AG20443 (cell line): ENCODE results near the gene ATOH8.
A peak's percentile ranks its signal among the peaks of the same experiment; 100 is the strongest.
"Not testable (repeated sequence)": the region's sequence is repeated elsewhere in the genome, so short reads cannot be mapped to it uniquely, and the experiment has no call there.

Source experiments
- DNase-seq: peaks from one replicate; pipeline ENCODE4 v3.0.0; 2012; ENCODE audit warnings: low spot score, mixed read lengths

Gene ATOH8, protein sequence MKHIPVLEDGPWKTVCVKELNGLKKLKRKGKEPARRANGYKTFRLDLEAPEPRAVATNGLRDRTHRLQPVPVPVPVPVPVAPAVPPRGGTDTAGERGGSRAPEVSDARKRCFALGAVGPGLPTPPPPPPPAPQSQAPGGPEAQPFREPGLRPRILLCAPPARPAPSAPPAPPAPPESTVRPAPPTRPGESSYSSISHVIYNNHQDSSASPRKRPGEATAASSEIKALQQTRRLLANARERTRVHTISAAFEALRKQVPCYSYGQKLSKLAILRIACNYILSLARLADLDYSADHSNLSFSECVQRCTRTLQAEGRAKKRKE

DNA sequence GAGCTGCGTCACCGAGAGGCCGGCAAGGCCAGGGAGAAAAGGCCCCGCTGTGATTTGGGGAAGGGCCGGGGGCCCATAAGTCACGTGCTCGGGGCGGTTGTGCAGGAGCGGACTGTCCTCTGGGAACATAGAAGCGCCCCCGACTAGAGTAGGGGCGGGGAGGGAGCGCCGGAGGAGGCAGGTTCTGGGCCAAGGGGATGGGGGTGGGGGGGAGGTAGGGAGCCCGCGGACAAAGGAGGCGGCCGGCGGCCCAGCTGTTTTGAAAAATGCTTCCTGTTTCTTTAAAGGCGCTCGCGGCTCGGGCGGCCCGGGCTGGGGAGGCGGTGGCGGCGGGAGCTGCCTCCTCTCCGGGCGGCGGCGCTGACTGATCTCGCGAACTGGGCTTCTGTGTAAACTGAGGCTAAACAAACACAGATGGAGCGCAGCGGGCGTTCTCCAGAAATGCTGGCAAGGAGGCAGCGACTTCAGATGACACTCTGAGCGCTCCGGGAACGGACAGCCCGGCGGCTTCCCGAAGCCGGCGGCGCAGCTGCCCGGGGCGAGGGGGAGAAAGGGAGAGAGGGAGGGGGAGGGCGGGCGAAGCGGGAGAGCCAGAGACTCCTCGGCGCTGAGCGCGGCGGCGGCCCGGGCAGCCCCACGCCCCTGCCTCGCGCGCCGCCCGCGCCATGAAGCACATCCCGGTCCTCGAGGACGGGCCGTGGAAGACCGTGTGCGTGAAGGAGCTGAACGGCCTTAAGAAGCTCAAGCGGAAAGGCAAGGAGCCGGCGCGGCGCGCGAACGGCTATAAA lies at the start of gene ATOH8:
Gene ATOH8, plus strand, starts transcription at position 467 of the 788 bp plus-strand sequence. Its CDS starts 199 bp downstream, at position 666.
- peak; percentile 79 for DNase-seq

DNA sequence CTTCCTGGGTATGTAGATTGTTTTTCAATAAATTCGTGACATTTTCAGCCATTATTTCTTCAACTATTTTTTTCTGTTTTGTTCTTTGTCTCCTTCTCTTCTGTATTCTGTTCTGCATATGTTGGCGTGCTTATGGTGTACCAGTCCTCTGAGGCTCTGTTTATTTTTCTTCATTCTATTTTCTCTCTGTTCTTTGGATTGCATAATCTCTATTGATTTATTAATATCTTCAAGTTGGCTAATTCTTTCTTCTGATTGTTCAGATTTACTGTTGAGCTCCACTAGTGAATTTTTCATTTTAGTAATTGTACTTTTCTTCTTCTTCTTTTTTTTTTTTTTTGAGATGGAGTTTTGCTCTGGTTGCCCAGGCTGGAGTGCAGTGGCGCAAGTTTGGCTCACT lies 49.8 kb upstream of the ATOH8 start:
- DNase-seq, result no peak

DNA sequence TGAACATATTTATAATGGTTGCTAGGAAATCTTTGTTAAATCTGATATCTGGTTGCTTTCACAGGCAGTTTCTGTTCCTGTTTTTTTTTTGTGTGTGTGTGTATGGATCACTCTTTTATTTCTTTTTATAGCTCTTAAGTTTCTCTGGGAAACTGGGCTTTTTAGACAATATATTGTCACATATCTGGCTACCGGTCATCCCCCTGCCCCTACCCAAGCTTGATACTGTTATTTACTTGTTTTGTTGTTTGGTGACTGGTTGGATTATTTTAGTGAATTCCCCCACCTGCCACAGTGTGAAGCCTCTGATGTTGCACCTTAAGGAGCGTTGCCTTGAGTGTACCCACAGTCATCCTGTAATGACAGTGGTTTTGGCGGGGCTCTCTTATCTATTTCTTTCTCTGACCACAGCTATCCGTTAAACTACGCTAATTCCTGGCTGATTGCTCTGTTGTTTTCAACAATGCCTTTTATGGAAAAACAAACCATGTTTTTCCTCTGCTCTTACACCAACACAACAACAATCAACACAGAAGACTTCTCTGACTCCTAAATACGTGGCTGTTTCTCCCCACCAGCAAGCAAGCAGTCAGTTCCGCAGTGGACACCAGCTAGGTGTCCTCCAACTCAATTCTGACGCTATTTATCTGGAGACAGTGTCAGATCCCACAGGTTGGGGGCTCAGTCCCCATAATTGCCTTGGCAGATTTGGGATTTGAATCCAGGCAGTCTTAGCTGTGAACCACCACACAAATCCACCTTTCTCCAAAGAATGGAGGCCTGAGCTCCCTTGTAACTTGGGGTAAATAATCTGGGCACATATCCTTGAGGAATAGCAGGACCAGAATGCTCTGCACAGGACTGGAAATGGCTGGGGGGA lies 48.8 kb upstream of the ATOH8 start:
- no peak for DNase-seq

DNA sequence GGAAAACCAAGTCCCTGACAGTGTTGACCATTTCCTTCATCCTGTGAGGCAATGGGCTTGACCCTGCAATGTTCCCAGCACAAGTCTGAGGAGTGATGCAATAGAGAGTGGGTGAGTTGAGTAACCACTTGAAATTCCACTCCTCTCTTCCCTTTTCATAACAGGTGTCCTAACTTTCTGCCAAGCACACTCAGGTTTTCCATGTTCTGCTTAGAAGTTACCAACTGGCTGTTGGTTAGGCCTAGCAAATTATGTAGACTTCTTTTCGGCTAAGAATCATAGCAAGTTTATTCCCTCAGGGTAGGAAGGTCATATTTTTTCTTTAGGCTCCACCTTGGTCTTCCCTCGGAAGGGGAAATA lies 48.1 kb upstream of the ATOH8 start:
- DNase-seq, result peak; percentile 85

DNA sequence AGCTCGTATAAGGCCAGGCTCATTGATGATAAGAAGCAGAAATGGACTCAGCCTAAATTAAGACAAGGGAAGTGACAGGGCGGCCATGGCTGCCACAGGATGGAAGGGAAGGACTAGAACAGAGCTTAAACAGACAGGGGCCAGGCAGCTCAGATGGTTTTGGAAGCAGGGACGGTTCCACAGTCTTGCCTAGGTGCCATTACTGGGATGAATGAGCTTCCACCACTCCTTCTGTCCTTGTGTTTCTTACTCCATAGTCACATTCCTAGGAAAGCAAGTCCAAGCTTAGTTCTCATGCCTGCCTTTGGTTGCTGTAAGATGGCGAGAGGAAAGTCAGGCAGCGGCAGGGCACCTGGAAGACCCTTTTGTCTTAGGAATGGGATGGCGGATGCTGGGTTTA lies 47.7 kb upstream of the ATOH8 start:
- DNase-seq, result no peak

DNA sequence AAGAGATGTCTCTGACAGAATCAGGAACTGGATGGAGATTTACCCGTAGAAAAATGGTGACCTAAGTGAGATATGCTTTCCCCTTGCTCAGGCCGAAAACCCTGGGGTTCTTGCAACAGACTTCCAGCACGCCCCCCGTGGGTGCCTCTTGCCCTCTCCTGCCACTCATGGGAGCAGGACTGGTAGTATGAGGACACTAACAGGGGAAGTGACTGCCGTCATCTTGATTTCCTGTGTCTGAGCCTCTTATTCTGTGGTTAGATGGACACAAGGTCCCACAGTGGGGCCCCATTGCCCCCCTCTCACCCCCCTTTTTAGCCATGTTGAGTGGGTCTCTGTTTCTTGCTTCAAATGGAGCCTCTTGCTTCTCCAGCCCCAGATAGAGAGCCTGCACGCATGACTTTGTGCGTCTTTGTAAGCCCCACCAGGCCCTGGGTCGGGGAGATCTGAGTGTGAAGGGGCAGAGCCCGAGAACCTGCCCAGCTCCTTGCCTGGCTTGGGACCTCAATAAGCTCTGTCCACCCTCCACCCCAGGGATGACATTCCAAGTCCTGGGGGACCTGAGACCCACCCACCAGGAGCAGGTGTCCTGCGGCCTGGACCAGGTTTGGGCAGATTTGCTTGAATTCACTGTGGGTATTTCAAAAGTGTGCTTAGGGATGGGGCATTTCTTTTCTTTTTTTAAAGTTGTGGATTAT lies 47.0 kb upstream of the ATOH8 start:
- DNase-seq, result no peak

DNA sequence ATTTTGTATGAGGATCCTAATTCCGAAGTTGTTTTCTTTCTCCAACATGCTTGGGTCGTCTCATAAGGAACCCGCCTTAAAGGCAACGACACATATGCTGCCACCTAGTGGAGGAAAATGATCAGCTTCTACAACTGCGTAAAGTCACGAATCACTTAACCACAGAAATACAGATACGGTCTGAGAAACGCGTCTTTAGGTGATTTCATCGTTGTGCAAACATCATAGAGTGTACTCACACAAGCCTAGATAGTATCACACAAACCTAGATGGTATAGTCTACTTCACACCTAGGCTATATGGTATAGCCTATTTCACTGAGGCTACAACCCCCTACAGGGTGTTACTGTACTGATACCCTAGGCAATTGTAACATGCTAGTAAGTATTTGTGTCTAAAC lies 46.5 kb upstream of the ATOH8 start:
- DNase-seq, result peak; percentile 78

DNA sequence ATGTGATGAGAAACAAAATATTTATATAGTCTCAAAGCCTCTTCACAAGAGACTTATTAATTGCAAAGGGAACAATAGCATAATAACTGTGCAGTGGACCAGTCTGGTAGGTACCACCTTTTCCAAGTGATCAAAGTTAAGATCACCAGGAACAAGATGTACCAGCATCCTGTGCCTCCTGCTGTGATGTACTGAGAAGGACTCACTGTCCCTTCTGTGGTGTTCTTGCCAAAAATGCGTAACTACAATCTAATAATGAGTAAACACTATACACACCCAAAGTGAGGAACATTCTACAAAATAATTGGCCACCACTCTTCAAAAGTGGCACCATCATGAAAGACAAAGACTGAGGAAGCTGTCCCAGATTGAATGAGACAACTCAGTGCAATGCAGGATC lies 45.1 kb upstream of the ATOH8 start:
- no peak for DNase-seq

DNA sequence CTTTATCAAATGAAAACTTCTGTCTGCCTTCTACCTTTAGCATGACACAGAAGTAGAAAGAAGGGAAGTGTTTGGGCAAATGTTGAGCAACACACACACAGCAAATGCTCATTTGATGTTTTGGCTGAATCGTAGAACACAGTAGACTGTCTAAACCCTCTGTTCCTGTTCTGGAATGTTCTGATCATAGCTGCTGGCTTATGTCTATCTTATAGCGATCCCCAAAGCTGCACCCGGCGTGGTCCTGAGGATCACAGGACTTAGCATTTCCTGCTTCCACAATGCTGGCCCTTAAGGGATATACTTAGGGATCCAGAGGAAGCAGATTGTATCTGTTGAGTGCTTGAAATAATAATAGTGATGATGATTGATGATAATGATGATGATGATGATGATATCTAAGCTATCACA lies 44.4 kb upstream of the ATOH8 start:
- DNase-seq, result no peak

DNA sequence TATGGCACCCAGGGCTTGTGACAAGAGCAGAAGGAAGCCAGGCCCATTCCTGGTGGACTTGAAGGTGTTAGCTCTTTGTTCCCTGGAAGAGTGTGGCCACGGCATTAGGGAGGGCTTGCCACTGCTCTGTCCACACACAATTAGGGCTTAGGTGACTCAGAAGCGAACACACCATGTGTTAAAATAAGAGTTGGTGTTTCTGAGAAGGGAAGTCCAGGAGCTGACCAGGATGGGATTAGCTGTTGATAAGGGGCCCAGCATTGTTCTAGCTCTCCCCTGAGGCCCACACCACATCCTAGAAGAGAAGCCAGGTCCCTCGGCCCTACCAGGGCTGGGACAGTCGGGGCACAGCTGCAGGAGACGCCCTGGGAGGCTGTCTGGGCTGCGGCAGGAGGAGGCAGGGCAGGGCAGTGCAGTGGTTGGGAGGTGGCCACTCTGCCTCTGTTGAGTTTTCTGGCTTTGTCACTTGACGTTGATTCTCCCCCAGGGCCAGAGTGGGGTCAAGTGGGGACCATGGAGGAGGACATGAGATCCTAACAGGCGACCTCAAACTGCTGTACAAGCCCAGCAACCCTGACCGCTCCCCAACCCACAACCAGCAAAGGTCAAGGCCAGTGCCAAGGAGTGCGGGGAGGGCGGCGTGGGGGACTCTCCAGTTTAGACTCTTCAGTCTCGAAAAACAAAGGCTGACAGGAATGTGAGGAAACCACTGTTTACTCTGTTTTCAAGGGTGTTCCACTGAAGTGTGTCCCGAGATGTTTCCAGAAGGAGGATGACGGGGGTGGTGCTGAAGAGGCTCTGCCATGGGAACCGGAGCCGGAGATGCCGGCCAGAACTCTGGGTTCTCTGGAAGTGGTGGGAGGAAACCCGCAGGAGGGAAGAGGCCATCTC lies 42.9 kb upstream of the ATOH8 start:
- no peak for DNase-seq

DNA sequence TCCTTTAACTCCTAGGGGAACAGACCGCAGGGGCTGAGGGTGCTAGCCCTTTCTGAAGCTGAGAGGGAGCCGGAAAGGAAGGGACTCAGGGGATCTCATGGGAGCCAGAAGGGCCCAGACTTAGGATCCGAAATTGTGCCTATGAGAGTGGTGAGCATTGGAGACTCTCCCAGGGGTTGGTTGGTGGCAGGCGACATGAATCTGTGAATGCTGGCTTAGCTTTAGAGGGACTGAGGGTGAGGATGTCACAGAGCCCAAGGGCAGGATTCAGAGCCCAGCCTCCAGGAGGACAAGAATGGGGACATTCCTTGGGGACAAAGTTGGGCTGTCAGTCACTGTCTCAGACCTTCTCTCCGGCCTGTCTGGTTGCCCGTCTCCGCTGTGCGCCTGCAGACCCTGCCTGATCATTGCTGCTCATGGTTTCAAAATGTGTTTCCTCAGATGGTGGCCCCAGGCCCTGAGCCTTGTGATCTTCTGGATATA lies 42.2 kb upstream of the ATOH8 start:
- DNase-seq, result no peak

DNA sequence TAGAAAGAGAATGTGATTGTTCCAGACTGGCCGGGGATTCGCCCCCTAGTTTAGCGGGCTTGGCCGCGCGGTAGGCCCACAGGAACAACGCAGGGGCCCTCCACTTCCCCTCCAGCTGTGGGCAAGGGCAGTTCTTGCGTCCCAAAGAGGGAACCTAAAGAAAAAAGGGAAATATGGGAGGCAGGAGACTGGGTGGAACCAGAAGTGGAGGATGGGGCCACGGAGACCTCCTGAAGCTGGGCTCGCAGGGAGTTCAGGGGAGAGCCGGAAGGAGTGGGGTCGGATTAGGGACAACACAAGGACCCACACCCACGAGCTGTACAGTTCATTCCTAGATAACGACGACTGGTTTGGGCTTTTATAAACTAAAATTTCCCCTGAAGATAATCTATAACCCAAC lies 41.5 kb upstream of the ATOH8 start:
- DNase-seq, result no peak

DNA sequence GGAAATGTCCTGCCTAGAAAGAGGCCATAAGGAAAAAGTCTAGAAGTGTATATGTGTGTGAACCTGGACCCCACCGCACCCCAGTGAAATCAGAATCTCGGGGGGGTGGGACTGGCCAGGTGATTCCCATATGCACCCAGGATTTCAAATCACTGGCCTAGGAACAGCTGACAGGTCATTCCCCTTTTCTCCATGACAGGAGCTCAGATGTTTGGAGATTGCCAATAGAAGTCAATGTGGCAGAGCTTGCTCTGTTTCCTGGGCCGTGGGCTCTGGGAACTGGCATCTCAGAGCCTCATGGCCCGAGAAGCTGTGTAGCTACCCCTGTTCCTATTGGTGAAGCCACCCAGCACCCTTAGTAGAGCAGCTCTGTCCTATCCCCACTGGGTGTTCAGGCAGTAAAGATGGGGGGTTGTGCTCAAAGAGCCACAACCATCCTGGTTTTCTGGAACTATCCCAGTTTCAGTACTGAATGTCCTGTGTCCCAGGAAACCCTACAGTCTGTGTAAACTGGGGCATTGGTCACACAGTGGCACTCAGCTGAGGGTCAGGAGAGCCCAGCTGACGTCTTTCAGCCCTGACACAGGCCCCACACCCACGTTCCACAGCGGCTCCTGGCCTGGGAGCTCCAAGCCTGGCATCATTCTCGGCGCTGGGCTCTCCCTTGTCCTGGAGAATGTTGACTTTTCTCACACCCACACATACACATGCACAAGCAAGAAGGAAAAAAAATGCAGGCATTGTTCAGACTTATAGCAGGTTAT lies 40.8 kb upstream of the ATOH8 start:
- DNase-seq, result peak; percentile 43

DNA sequence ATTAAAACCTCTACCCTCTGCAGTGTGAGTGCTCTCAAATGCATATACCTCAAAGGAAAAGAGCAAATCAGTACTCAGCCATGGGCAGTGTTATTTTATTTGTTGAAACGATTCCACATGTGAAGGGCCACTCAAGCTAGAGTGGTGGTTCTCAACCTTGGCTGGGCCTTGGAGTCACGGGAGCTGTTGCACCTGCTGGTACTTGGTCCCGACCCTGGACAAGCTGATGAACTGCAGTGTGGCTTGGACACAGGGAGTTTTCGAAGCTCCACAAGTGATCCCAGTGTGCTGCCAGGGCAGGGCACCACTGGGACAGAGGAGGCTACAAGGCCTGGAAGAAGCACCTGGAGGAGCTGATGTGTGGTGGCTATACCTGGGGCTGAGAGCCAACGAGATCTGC lies 40.0 kb upstream of the ATOH8 start:
- no peak for DNase-seq

DNA sequence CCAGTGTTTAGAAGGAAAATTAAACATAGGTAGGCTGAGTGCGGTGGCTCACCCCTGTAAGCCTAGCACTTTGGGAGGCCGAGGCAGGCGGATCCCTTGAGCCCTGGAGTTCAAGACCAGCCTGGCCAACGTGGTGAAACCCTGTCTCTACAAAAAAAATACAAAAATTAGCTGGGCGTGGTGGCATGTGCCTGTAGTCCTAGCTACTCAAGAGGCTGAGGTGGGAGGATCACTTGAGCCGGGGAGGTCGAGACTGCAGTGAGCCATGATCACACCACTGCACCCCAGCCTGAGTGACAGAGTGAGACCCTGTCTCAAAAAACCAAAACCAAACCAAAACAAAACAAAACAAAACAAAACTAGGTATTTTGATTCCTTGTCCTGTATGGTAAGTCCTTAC lies 39.4 kb upstream of the ATOH8 start:
- not testable (repeated sequence) for DNase-seq

DNA sequence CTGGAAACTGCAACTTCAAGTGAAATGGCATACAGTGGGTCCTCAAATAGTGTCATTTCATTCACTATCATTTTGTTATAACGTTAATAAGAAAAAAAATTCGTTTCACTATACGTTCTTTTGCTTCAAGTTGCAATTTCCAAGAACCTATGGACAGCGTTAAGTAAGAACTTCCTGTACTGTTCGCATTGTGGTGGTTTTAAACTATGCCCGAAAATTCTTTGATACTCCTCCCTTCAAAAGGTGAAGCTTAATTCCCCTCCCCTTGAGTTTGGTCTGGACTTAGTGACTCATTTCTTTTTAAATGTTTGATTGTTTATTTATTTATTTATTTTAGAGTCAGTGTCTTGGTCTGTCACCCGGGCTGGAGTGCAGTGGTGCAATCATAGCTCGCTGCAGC lies 39.0 kb upstream of the ATOH8 start:
- no peak for DNase-seq

DNA sequence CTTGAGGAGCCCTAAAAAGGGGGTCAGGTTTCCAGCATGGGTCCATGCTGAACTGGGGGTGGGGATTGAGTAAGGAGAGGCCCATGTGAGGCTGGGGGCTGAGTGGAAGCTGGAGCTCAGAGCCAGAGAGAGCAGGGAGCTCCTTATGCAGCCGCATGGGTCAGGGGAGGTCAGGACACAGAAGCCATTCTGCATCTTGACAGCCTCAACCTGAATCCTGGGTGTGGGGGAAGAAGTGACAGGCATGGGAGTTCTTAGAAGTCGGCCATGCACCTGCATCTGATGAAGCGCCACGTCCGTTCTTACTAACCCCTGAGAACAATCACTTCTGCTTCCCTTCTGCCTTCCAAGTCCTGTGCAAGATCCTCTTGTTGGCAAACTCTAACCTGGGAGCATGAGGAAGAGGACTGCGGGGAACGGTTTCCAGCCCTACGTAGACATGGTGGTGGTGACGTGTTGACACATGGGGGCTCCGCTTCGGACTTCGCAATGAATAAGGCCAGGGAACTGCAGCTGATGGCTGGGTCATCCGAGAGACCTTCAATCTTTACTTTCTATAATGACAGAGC lies 37.4 kb upstream of the ATOH8 start:
- DNase-seq, result no peak

DNA sequence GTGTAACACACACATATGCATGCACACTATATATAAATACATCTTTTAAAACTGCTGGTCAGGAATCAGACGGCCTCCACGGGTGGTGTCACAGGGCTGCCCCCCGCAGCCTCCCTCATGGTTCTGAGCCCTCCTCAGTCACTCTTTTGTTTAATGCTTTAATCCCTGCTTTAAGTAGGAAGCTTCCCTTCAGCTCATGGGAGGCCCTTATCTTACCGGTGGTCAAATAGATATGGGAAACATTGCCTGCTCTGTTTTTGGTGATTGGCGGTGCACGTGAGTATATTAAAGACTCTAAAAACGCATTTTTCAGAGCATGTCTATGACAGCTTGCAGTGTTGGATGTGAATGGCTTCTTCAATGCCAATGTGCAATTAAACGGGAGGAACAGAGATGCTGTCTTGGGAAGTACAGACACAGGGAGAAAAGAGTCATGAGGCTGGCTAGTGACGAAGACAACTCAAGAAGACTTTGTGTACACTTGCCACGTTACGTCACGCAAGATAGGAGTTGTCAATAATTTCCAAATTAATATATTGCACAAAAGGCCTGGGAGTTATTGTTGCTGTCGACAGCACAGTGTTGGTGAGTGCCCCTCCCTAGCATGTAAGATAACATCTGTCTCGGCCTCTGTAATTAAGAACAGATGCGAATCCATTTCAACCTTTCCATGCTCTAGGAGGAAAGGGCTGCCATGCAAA lies 36.3 kb upstream of the ATOH8 start:
- peak; percentile 85 for DNase-seq

DNA sequence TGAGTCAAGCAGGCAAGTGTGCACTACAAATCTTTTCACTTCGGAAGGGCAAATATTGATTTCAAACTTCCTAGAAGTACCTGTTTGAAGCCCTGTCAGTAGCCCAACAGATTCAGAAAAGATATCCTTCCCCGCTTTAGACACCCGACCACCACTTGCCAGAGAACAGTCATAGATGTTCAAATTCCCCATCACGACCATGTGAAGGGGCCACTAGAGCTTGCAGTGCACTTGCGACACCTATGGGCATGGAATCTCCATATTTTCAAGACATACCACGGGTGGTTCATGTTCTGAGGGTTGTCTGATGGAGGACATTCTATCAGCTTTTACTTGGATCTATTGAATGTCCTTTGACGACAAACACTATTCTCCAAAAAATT lies 35.8 kb upstream of the ATOH8 start:
- DNase-seq, result peak; percentile 32
